CD4-positive, alpha-beta memory T cell (primary cell): ENCODE data around the gene UBE3C. TPM values are rescaled to one million over a fixed set of nuclear protein-coding genes. Genes with fewer than 3 reads are reported as not detected.
"Not testable (repeated sequence)": the region's sequence is repeated elsewhere in the genome, so short reads cannot be mapped to it uniquely, and the experiment has no call there.

ENCODE experiments used
- CTCF ChIA-PET: fragments of 350-600 bp; sonication (Branson Sonifier 250); formaldehyde crosslinking; loops from one replicate; lab custom pipeline; 2021; ENCODE audit warnings: inconsistent platforms; ENCODE audit not compliant: partially characterized antibody; lab: Charles Lee
- POLR2A ChIA-PET: fragments of 350-600 bp; sonication (Branson Sonifier 250); formaldehyde crosslinking; loops from one replicate; lab custom pipeline; 2021; ENCODE audit not compliant: partially characterized antibody; lab: Charles Lee
- DNase-seq, 5 donors: peaks; one replicate each; pipeline versions ENCODE4 v3.0.0 to v3.0.0-alpha.2; 2020 to 2022; ENCODE audit warnings: mixed read lengths in 1 of 5
- H3K27ac ChIP-seq: one replicate; pipeline ENCODE4 v1.7.0; 2013; ENCODE audit warnings: low read depth, low read length
- H3K27me3 ChIP-seq: 2 replicates; pipeline ENCODE4 v1.7.0; 2013; ENCODE audit warnings: mild to moderate bottlenecking, low read length, moderate library complexity; ENCODE audit not compliant: insufficient read depth
- H3K36me3 ChIP-seq: 2 replicates; pipeline ENCODE4 v1.7.0; 2013; ENCODE audit warnings: mild to moderate bottlenecking, low read length, moderate library complexity; ENCODE audit not compliant: insufficient read depth
- H3K4me1 ChIP-seq: 2 replicates; pipeline ENCODE4 v1.7.0; 2013; ENCODE audit warnings: mild to moderate bottlenecking, low read length, moderate library complexity; ENCODE audit not compliant: insufficient read depth
- H3K4me3 ChIP-seq, 2 donors: one replicate each; pipeline ENCODE4 v1.7.0; 2013; ENCODE audit warnings: low read length in 2 of 2, mild to moderate bottlenecking in 1 of 2
- H3K9me3 ChIP-seq, 2 donors: one replicate each; pipeline ENCODE4 v1.7.0; 2013; ENCODE audit warnings: low read length in 2 of 2, control low read depth in 1 of 2; ENCODE audit not compliant: control insufficient read depth in 1 of 2
- H3K27ac Mint-ChIP-seq, 7 donors: one replicate each; pipeline ENCODE4 v1.8.0; 2020 to 2021; ENCODE audit warnings: mixed read lengths in 7 of 7, mild to moderate bottlenecking in 6 of 7, inconsistent platforms in 3 of 7, moderate library complexity in 3 of 7
- H3K27me3 Mint-ChIP-seq, 2 donors: one replicate each; pipeline ENCODE4 v1.8.0; 2020 to 2021; ENCODE audit warnings: mixed read lengths in 2 of 2
- H3K36me3 Mint-ChIP-seq, 2 donors: one replicate each; pipeline ENCODE4 v1.8.0; 2020 to 2021; ENCODE audit warnings: mixed read lengths in 2 of 2, inconsistent platforms in 1 of 2, mild to moderate bottlenecking in 1 of 2
- H3K4me1 Mint-ChIP-seq, 4 donors: one replicate each; pipeline ENCODE4 v1.8.0; 2020 to 2021; ENCODE audit warnings: mixed read lengths in 4 of 4, mild to moderate bottlenecking in 1 of 4
- H3K4me3 Mint-ChIP-seq, 8 donors: one replicate each; pipeline ENCODE4 v1.8.0; 2020 to 2021; ENCODE audit warnings: mixed read lengths in 8 of 8, mild to moderate bottlenecking in 7 of 8, moderate library complexity in 6 of 8, inconsistent platforms in 3 of 8
- H3K9me3 Mint-ChIP-seq, 8 donors: one replicate each; pipeline ENCODE4 v1.8.0; 2020 to 2021; ENCODE audit warnings: mixed read lengths in 8 of 8, mild to moderate bottlenecking in 5 of 8, inconsistent platforms in 3 of 8, moderate library complexity in 1 of 8
- intact Hi-C: fragments of 100-400 bp; cut with micrococcal nuclease; formaldehyde crosslinking; loops from one replicate; pipeline ENCODE4 v1.15.1; 2023
- polyA plus RNA-seq, 2 donors: library from polyadenylated mRNA; unstranded; fragments of 300-500 nt; fragmentation: Illumina TruSeq; gene quantifications; one replicate each; pipeline ENCODE4 v1.2.3, GENCODE V29; 2021
- total RNA-seq, 2 experiments: library from RNA; stranded (reverse); gene quantifications; one replicate each; pipeline ENCODE4 v1.2.3, GENCODE V29; 2021

The UBE3C gene
- total and polyA plus RNA-seq, 4 experiments from 2014 or later = 32.6 to 59.7 (median 46.8) TPM

DNA sequence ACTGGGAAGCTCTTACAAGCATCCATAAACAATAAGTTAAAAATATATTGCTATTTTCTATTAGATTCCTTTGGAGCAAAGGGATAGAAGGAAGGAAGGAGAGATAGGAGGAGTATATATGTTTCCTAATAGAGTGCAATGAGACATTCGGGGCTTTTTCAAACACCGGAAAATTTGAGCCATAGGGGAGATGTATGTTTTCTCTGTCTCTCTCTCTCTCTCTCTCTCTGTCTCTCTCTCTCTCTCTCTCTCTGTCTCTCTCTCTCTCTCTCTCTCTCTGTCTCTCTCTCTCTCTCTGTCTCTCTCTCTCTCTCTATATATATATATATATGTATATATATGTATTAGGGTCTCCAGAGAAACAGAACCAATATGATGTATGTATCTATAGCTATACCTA, 7.9 kb upstream of the UBE3C start:
- H3K9me3 Mint-ChIP-seq, H3K36me3 ChIP-seq, H3K36me3 Mint-ChIP-seq, intact Hi-C loops, DNase-seq, H3K27me3 ChIP-seq, H3K4me1 Mint-ChIP-seq, H3K27ac Mint-ChIP-seq, H3K4me1 ChIP-seq, H3K27ac ChIP-seq, H3K4me3 ChIP-seq, H3K9me3 ChIP-seq, POLR2A ChIA-PET, H3K4me3 Mint-ChIP-seq: not testable (repeated sequence)
- peaks cover 10 to 14% of the 10 kb centered on the region in 2 donors for H3K27me3 Mint-ChIP-seq
- CTCF ChIA-PET = interaction anchor here (1.2 to 1.6 kb wide), 2 partner anchors 10 to 18 kb away, joined by 3 to 4 read pairs; no protein-coding TSS in a partner anchor

GRCh38 chr7:157132796-157133195, 5.9 kb upstream of the UBE3C start:
- Histone ChIP-seq H3K36me3 (no peaks in the 10 kb centered on the region), H3K4me1 (peaks cover 3% of the 10 kb centered on the region), H3K27me3 (no peaks in the 10 kb centered on the region), H3K4me3 (no peak overlapping the region), H3K9me3 (no peaks in the 10 kb centered on the region), H3K27ac (no peak overlapping the region)
- H3K4me3 Mint-ChIP-seq = no peak overlapping the region
- no peaks in the 10 kb centered on the region for H3K36me3 Mint-ChIP-seq
- no peaks in the 10 kb centered on the region for H3K9me3 Mint-ChIP-seq
- ChIA-PET POLR2A (no interaction called here), CTCF (interaction anchor here (1.6 kb wide), 1 partner anchor 12 kb away, joined by 4 read pairs; no protein-coding TSS in a partner anchor)
- DNase-seq = no peak
- peak overlapping the region in 1 of 7 donors; percentile 26 for H3K27ac Mint-ChIP-seq
- H3K4me1 Mint-ChIP-seq = peaks cover 2 to 4% (median 3%) of the 10 kb centered on the region in 4 donors
- intact Hi-C loops = no loop called here
- peaks cover 10 to 11% of the 10 kb centered on the region in 2 donors for H3K27me3 Mint-ChIP-seq

DNA sequence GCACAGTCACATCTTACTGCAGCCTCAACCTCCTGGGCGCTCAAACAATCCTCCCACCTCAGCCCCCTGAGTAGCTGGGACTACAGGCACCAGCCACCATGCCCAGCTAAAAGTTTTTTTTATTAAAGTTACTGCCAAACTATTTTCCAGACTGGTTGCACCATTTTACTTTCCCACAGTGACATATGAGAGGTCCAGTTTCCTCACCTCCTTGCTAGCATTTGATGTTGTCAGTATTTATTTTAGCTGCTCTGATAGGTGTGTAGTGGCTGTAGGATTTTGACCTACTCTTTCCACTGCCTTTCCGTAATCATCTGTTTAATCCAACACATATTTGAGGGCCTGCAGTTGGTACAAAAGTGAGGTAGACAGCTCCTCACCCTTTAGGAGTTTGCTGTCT, 5.4 kb upstream of the UBE3C start:
- H3K27me3 ChIP-seq = no peaks in the 10 kb centered on the region
- no peaks in the 10 kb centered on the region for H3K36me3 ChIP-seq
- ChIA-PET POLR2A (no interaction called here), CTCF (no interaction called here)
- Mint-ChIP-seq H3K27ac (no peak overlapping the region), H3K4me1 (peaks cover 3 to 9% (median 4%) of the 10 kb centered on the region in 4 donors), H3K36me3 (peaks cover 0 to under 1% of the 10 kb centered on the region in 2 donors), H3K9me3 (no peaks in the 10 kb centered on the region), H3K4me3 (no peak overlapping the region), H3K27me3 (peaks cover 10 to 11% of the 10 kb centered on the region in 2 donors)
- H3K4me3 ChIP-seq = no peak overlapping the region
- no peaks in the 10 kb centered on the region for H3K9me3 ChIP-seq
- H3K4me1 ChIP-seq = peaks cover 8% of the 10 kb centered on the region
- intact Hi-C loops = no loop called here
- DNase-seq = no peak
- H3K27ac ChIP-seq = no peak overlapping the region

DNA sequence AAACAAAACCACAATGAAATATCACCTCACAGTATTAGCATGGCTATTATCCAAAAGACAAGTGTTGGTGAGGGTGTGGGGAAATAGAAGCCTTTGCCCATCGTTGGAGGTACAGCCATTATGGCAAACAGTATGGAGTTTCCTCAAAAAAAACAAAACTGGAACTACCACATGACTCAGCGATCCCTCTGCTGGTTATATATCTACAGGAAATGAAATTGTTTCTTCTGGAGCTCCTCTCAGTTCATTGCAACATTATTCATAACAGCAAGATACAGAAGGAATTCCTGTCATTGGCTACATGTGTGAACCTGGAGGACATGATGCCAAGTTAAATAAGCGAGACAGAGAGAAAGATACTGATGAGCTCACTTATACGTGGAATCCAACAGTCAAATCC, 2.4 kb upstream of the UBE3C start:
- no peak overlapping the region for H3K27ac ChIP-seq
- no peak overlapping the region for H3K4me3 ChIP-seq
- DNase-seq = no peak
- peaks cover 28% of the 10 kb centered on the region for H3K4me1 ChIP-seq
- peak overlapping the region in 6 of 8 donors; percentile 15 to 53 (median 41) for H3K4me3 Mint-ChIP-seq
- H3K27me3 Mint-ChIP-seq = no peaks in the 10 kb centered on the region
- peaks cover 3% of the 10 kb centered on the region for H3K36me3 ChIP-seq
- POLR2A ChIA-PET = no interaction called here
- H3K4me1 Mint-ChIP-seq = peaks cover 16 to 32% (median 20%) of the 10 kb centered on the region in 4 donors
- no peaks in the 10 kb centered on the region for H3K9me3 Mint-ChIP-seq
- H3K36me3 Mint-ChIP-seq = peaks cover 8 to 16% of the 10 kb centered on the region in 2 donors
- no peaks in the 10 kb centered on the region for H3K27me3 ChIP-seq
- H3K9me3 ChIP-seq = no peaks in the 10 kb centered on the region
- intact Hi-C loops = no loop called here
- H3K27ac Mint-ChIP-seq = peak overlapping the region in 6 of 7 donors; percentile 16 to 87 (median 73)
- CTCF ChIA-PET = no interaction called here

- peak overlapping the region in 1 of 2 donors; percentile 55 for H3K4me3 ChIP-seq
- peaks cover 6% of the 10 kb centered on the region for H3K36me3 ChIP-seq
- no peak for DNase-seq
- peaks cover 43% of the 10 kb centered on the region for H3K4me1 ChIP-seq
- H3K9me3 ChIP-seq = no peaks in the 10 kb centered on the region
- ChIA-PET POLR2A (no interaction called here), CTCF (no interaction called here)
- no peaks in the 10 kb centered on the region for H3K27me3 Mint-ChIP-seq
- peaks cover 24 to 48% (median 34%) of the 10 kb centered on the region in 4 donors for H3K4me1 Mint-ChIP-seq
- H3K4me3 Mint-ChIP-seq = peak overlapping the region; percentile 73 to 96 (median 87)
- peaks cover 13 to 28% of the 10 kb centered on the region in 2 donors for H3K36me3 Mint-ChIP-seq
- H3K27me3 ChIP-seq = no peaks in the 10 kb centered on the region
- H3K27ac Mint-ChIP-seq = peak overlapping the region; percentile 87 to 96 (median 92)
- peak overlapping the region; percentile 61 for H3K27ac ChIP-seq
- intact Hi-C loops = loop anchor here (1.0 to 2.0 kb wide), 3 partner anchors 198 to 497 kb away; partner anchors contain the start of genes LMBR1 and RNF32
- no peaks in the 10 kb centered on the region for H3K9me3 Mint-ChIP-seq
These were observed 664 bp upstream of the UBE3C start for GRCh38 chr7:157138101-157138423.

DNA sequence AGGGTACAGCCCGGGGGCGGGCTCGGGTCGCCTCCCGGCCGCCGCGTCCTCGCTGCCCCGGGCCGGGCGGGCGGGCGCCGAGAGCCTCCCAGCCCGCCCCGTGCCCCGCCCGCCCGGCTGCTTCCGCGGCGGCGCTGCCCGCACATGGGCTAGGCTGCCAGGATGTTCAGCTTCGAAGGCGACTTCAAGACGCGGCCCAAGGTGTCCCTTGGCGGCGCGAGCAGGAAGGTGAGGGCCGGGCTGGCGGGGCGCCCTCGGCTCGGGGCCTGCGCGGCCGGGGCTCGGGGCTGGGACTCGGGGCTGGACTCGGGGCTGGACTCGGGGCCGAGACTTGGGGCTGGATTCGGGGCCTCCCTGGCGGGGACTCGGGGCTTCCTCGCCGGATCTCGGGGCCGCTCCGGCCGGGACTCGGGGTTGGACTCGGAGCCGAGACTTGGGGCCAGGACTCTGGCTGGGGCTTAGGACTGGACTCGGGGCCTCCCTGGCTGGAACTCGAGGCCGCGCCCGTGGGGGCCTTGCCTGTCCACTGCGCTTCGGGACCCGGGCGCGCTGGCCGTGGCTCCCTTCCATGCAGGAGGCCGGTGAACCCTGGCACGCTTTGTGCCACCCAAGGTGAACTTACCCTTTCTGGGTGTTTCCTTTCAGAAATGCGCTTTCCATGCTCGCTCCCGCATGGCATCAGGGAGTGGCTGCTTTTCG, 534 bp downstream of the UBE3C start:
- intact Hi-C loops = loop anchor here (2.0 kb wide), 1 partner anchor 498 kb away; the partner anchor contains the start of gene RNF32
- Mint-ChIP-seq H3K9me3 (no peaks in the 10 kb centered on the region), H3K27me3 (no peaks in the 10 kb centered on the region), H3K4me1 (peaks cover 36 to 60% (median 45%) of the 10 kb centered on the region in 4 donors), H3K4me3 (peak overlapping the region; percentile 74 to 88 (median 86)), H3K36me3 (peaks cover 23 to 39% of the 10 kb centered on the region in 2 donors), H3K27ac (peak overlapping the region; percentile 57 to 94 (median 85))
- H3K9me3 ChIP-seq = no peaks in the 10 kb centered on the region
- H3K36me3 ChIP-seq = peaks cover 15% of the 10 kb centered on the region
- DNase-seq = peak in 4 of 5 donors; percentile 18 to 87 (median 55)
- H3K27ac ChIP-seq = peak overlapping the region; percentile 79
- H3K4me1 ChIP-seq = peaks cover 55% of the 10 kb centered on the region
- H3K27me3 ChIP-seq = no peaks in the 10 kb centered on the region
- H3K4me3 ChIP-seq = peak overlapping the region; percentile 62 to 70
- CTCF ChIA-PET = no interaction called here
- POLR2A ChIA-PET = interaction anchor here (0.6 to 1.0 kb wide), 2 partner anchors 17 to 246 kb away, joined by 3 to 4 read pairs; partner anchors contain the start of gene LMBR1

DNA sequence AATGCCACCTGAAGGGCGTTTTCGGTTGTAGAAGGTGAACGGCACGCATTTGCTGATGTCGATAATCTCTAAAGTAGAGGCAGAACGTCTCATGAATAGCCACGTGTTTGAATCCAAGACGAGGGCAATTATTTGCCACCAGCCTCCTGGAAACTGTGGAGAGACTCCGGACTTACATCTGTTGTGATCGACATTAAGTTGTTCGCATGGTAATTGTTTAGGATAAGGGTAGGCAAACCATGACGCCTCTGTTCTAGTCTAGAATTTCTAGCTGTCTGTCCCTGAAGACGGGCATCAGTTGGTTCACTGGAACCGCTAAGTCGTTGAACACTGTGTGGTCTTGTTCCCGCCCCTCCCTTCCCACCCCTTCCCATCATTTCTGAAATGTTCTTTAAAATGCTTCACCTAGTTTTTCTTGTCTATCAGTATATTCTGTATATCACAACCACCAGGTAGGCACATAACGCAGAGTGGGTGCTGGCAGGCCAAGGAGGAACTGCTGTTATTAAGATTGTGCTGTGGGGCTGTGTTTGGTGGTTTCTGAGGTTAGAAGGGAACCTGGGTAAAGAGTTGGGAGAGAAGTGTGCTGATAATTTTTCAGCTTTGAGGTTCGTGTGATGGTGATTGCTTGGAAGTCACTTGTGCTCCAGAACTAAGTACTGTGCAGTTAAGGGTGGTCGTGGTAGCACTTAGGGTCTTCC, 1.2 kb downstream of the UBE3C start:
- H3K4me3 Mint-ChIP-seq = peak overlapping the region; percentile 74 to 88 (median 86)
- peaks cover 15% of the 10 kb centered on the region for H3K36me3 ChIP-seq
- H3K4me1 ChIP-seq = peaks cover 56% of the 10 kb centered on the region
- H3K27ac ChIP-seq = peak overlapping the region; percentile 79
- ChIA-PET CTCF (no interaction called here), POLR2A (interaction anchor here (1.1 kb wide), 1 partner anchor 13 kb away, joined by 3 read pairs; no protein-coding TSS in a partner anchor)
- H3K27ac Mint-ChIP-seq = peak overlapping the region; percentile 57 to 94 (median 85)
- no peaks in the 10 kb centered on the region for H3K9me3 Mint-ChIP-seq
- H3K4me3 ChIP-seq = peak overlapping the region; percentile 62 to 70
- H3K36me3 Mint-ChIP-seq = peaks cover 23 to 46% of the 10 kb centered on the region in 2 donors
- DNase-seq = peak; percentile 11 to 79 (median 32)
- no peaks in the 10 kb centered on the region for H3K9me3 ChIP-seq
- peaks cover 41 to 67% (median 52%) of the 10 kb centered on the region in 4 donors for H3K4me1 Mint-ChIP-seq
- no peaks in the 10 kb centered on the region for H3K27me3 ChIP-seq
- H3K27me3 Mint-ChIP-seq = no peaks in the 10 kb centered on the region
- intact Hi-C loops = loop anchor here (2.0 kb wide), 1 partner anchor 499 kb away; the partner anchor contains the start of gene RNF32
